GM12872 (cell line): ENCODE data around the gene STIMATE.
A peak's percentile ranks its signal among the peaks of the same experiment; 100 is the strongest.

ENCODE experiments used
- CTCF ChIP-seq: IDR thresholded peaks from 3 replicates; pipeline ENCODE4 v1.5.1; 2011; ENCODE audit warnings: low read depth, mild to moderate bottlenecking, low read length, moderate library complexity; ENCODE audit not compliant: insufficient read depth

STIMATE gene

GRCh38 chr3:52897130-52898122 is at the start of gene STIMATE:
TSS of gene STIMATE (minus strand) at chr3:52897548. CDS start at chr3:52897450, 98 bp downstream.
- TF ChIP-seq CTCF, result no peak

DNA sequence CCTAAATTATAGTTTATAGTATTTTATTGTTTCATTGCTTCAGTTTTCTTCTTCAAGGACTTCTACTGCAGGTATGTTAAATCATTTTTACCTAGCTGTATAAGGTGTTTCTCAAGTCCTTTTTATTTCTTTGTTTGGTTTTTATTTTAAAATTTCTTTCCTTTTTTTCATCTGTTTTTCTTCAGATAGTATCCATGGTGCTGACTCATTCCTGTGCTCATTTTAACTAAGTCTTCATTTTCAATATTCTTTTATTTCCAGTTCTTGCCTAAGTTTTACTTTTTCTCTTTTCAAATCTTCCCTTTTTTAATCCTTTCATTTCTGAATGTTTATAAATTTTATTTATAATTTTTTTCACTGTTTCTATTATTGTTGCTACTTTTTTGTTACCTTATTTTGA is 42.3 kb upstream of the STIMATE start:
- no peak for TF ChIP-seq CTCF

DNA sequence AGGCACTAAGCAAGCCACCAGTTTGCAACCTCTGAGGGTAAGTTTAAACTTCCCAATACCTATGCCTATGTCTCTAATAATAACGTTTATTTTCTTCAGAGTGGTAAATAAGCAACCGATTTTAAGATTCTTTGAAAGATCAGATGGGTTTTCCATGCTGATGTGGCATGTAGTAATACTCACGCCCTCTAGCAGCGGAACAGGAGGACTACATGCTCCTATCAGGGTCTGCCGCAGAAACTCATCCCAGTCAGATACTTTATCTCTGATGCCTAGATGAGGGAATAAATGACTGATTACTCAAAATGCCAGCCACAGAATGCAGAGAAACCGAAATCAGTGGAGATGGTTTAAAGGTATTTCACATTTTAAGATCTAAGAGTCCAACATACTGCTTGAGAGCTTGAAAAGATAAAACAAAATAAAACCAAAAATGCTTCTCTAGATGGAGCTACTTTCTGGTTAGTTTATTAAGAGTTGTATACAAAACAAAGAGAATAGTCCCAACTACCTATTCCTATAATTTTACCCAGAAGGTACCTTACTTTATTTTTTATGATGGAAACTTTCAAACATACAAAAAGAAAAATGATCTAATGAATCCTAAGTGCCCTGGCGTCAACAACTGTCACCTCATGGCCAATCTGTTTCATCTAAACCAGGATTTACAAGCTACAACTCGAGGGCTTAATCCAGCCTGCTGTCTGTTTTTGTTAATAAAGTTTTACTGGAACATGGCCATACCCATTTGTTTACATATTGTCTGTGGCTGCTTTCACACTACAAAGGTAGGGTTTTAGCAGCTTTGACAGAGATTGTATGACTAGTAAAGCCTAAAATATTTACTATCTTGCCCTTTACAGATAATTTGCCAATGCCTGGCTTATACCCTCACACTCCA is 37.5 kb upstream of the STIMATE start:
- TF ChIP-seq CTCF, result peak; percentile 85

GRCh38 chr3:52931889-52932288 is 34.5 kb upstream of the STIMATE start:
- TF ChIP-seq CTCF, result peak; percentile 27; the same call in 1 of the 3 replicates

GRCh38 chr3:52931328-52931727 is 34.0 kb upstream of the STIMATE start:
- no peak for TF ChIP-seq CTCF

GRCh38 chr3:52930748-52931147 is 33.4 kb upstream of the STIMATE start:
- TF ChIP-seq CTCF, result no peak

- no peak for TF ChIP-seq CTCF
Observed at GRCh38 chr3:52926554-52926953, 29.2 kb upstream of the STIMATE start.
